Panc1 (cell line): ENCODE data around the gene AGBL1.

Experiments
- CTCF ChIP-seq: fragments of 450-650 bp; IDR thresholded peaks from 2 replicates; pipeline ENCODE4 v1.5.1; 2017; ENCODE audit warnings: mild to moderate bottlenecking
- POLR2AphosphoS5 ChIP-seq: IDR thresholded peaks from 2 replicates; pipeline ENCODE4 v1.6.1; 2012; ENCODE audit warnings: mild to moderate bottlenecking, low read depth, low read length, moderate library complexity
- TCF7L2 ChIP-seq: IDR thresholded peaks from 2 replicates; pipeline ENCODE4 v1.6.1; 2011; ENCODE audit warnings: mild to moderate bottlenecking, low read depth, low read length, inconsistent platforms
- TF ChIP-seq, protein P1 (sequence below), 2 experiments: IDR thresholded peaks; 2 replicates each; pipeline ENCODE4 v1.6.1; 2011 to 2012; ENCODE audit warnings: low read depth in 2 of 2, control low read depth in 1 of 2, low read length in 1 of 2, mild to moderate bottlenecking in 1 of 2, moderate library complexity in 1 of 2; ENCODE audit not compliant: insufficient read depth in 1 of 2

DNA sequence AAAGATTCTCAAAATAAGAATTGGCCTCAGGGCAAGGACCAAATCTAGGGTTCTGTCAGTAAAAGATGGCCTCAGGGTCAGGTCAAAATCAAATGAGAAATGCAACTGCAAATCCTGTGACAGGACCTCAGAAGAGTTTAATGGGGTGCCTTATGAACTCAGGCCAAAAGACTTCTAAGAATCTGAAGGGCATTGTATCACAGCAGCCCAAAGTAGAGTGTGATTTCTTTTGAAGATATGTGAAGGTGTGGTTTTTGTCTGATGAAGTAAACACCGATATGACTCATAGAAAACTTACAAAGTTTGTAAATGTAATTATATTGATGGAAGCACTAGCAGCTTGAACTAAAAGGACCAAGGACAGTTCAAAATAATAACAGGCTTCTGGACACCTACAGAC lies 966.1 kb downstream of the AGBL1 start:
- TF ChIP-seq CTCF, result no peak
- no peak for TF ChIP-seq POLR2AphosphoS5
- TF ChIP-seq, protein P1, sequence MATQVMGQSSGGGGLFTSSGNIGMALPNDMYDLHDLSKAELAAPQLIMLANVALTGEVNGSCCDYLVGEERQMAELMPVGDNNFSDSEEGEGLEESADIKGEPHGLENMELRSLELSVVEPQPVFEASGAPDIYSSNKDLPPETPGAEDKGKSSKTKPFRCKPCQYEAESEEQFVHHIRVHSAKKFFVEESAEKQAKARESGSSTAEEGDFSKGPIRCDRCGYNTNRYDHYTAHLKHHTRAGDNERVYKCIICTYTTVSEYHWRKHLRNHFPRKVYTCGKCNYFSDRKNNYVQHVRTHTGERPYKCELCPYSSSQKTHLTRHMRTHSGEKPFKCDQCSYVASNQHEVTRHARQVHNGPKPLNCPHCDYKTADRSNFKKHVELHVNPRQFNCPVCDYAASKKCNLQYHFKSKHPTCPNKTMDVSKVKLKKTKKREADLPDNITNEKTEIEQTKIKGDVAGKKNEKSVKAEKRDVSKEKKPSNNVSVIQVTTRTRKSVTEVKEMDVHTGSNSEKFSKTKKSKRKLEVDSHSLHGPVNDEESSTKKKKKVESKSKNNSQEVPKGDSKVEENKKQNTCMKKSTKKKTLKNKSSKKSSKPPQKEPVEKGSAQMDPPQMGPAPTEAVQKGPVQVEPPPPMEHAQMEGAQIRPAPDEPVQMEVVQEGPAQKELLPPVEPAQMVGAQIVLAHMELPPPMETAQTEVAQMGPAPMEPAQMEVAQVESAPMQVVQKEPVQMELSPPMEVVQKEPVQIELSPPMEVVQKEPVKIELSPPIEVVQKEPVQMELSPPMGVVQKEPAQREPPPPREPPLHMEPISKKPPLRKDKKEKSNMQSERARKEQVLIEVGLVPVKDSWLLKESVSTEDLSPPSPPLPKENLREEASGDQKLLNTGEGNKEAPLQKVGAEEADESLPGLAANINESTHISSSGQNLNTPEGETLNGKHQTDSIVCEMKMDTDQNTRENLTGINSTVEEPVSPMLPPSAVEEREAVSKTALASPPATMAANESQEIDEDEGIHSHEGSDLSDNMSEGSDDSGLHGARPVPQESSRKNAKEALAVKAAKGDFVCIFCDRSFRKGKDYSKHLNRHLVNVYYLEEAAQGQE (IDR thresholded peaks at IDR 0.05; ENCODE audit: insufficient read depth in 1 of 2, low read depth in 2 of 2, low read length in 1 of 2), result no peak
- TF ChIP-seq TCF7L2, result no peak
